DOHH2 (cell line): ENCODE measurements around the gene SYT14.

Source experiments
- EZH2phosphoT487 ChIP-seq: fragments of 200-600 bp; sonication (generic); IDR thresholded peaks from 2 replicates; pipeline ENCODE4 v1.6.1; 2017; ENCODE audit warnings: borderline replicate concordance, mild to moderate bottlenecking, antibody characterized with exemption, low read length, moderate library complexity, mixed read lengths
- TF ChIP-seq, protein P1 (sequence below): fragments of 200-600 bp; sonication (generic); IDR thresholded peaks from one replicate; pipeline ENCODE4 v1.5.1; 2014; ENCODE audit warnings: antibody characterized with exemption, mild to moderate bottlenecking, low read depth, low read length; ENCODE audit not compliant: poor library complexity, severe bottlenecking

- no peak for TF ChIP-seq EZH2phosphoT487
- TF ChIP-seq, protein P1, sequence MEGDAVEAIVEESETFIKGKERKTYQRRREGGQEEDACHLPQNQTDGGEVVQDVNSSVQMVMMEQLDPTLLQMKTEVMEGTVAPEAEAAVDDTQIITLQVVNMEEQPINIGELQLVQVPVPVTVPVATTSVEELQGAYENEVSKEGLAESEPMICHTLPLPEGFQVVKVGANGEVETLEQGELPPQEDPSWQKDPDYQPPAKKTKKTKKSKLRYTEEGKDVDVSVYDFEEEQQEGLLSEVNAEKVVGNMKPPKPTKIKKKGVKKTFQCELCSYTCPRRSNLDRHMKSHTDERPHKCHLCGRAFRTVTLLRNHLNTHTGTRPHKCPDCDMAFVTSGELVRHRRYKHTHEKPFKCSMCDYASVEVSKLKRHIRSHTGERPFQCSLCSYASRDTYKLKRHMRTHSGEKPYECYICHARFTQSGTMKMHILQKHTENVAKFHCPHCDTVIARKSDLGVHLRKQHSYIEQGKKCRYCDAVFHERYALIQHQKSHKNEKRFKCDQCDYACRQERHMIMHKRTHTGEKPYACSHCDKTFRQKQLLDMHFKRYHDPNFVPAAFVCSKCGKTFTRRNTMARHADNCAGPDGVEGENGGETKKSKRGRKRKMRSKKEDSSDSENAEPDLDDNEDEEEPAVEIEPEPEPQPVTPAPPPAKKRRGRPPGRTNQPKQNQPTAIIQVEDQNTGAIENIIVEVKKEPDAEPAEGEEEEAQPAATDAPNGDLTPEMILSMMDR = no peak
These were observed 194.6 kb downstream of the SYT14 start for GRCh38 chr1:210132582-210132981.
